HG02588 (cell line): ENCODE measurements around the gene CD68.
A peak's percentile ranks its signal among the peaks of the same experiment; 100 is the strongest.
"Not testable (repeated sequence)": the region's sequence is repeated elsewhere in the genome, so short reads cannot be mapped to it uniquely, and the experiment has no call there.

Experiments
- ATAC-seq: cut with Tn5 transposase; IDR thresholded peaks from one replicate; pipeline ENCODE4 v1.9.1; 2021; ENCODE audit warnings: mild to moderate bottlenecking, moderate library complexity; ENCODE audit not compliant: unreplicated experiment

The CD68 gene

GRCh38 chr17:7612294-7612640, 32.8 kb downstream of the CD68 start:
- ATAC-seq: no peak

GRCh38 chr17:7613769-7614424, 34.5 kb downstream of the CD68 start:
- no peak for ATAC-seq

- ATAC-seq: peak; percentile 82
Observed at GRCh38 chr17:7614425-7615264, 35.2 kb downstream of the CD68 start, which contains the start of gene FXR2. Gene FXR2 (minus strand): TSS chr17:7614897. CDS start chr17:7614532, 365 bp downstream.

GRCh38 chr17:7615265-7615747, 35.9 kb downstream of the CD68 start:
- no peak for ATAC-seq

DNA sequence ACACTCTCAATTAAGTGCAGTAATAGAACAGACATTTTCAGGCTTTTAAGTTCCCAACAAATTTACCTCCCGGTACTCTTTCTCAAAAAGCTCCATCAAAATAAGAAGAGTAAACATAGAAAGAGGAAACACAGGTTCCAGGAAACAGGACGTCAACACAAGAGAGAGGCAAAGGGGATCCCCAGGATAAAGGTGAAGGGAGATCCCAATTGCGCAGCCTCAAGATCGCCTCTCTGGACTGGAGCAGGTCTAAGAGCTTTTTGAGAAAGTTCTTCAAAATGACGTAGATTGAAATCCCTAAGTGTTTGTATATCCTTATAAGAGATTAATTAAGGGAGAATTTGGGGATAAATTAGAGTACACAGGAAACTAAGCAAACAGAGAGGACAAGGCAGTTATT, 39.2 kb downstream of the CD68 start:
- no peak for ATAC-seq

DNA sequence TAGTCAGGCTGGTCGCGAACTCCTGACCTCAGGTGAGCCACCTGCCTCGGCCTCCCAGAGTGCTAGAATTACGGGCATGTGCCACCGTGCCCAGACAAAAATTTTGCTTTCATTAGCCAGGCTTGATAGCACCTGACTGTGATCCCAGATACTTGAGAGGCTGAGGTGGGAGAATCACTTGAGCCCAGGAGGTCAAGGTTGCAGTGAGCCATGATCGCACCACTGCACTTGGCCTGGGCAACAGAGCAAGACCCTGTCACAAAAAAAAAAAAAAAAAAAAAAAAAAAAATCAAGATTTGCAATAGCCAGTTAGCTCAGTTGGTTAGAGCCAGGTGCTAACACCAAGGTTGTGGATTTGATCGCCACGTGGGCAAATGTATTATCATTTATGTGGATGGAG, 41.4 kb downstream of the CD68 start:
- ATAC-seq: no peak

DNA sequence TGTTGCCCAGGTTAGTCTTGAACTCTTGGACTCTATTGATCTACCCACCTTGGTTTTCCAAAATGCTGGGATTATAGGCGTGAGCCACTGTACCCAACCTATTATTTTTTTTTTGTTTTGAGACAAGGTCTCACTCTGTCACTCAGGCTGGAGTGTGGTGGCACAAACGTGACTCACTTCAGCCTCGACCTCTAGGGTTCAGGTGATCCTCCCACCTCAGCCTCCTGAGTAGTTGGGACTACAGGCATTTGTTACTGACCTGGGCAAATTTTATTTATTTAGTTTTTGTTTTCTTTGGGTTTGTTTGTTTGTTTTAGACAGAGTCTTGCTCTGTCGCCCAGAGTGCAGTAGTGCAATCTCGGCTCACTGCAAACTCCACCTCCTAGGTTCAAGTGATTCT, 44.2 kb downstream of the CD68 start:
- ATAC-seq: no peak

- ATAC-seq: not testable (repeated sequence)
Observed at GRCh38 chr17:7625749-7626148, 46.3 kb downstream of the CD68 start.

GRCh38 chr17:7626307-7626706, 46.9 kb downstream of the CD68 start:
- ATAC-seq: no peak

- no peak for ATAC-seq
Observed at GRCh38 chr17:7626956-7627249, 47.5 kb downstream of the CD68 start.

DNA sequence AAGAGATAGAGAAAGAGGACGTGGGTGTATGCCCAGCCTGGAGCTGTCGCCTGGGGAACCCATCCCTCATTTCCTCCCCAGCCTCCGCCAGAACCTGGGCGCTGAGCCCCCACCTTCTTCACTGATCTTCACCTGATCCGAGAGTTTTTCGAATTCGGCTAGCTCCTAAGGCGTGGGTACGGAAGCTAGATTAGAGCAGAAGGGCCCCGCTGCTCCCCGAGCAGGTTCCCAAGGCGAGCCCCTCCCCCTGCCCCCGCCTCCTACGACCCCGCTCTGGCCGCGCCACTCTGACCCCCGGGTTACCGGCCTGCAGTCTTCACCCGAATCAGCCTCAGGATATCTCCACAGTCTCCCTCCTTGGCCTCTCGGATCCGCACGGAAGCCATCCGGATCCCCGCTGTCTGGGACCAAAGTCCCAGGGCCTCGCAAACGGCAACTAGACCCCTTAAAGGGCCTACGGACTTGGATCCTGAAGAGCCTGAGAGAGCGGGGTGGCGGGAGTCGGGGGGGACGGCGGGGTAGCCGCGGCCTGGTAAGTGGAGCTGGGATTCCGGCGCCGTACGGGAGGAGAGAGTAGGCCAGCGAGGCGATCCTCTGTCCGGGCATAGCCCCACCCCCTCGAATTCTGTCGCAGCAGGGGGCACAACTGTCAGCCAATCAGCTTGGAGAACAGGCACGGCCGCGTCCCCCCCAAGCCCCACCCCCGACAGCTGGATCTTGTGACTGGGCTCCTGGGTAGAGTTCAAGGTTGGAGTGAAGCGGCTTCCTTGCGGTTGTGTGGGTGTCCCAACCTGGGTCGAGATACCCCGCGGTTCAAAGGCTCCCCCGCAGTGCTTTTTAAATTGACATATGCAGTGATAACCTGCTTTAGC, 48.0 kb downstream of the CD68 start, which contains the start of gene SAT2:
TSS of gene SAT2 (minus strand) at position 572 of the 872 bp plus-strand sequence. CDS start at position 386, 186 bp downstream.
- ATAC-seq: peak; percentile 89

DNA sequence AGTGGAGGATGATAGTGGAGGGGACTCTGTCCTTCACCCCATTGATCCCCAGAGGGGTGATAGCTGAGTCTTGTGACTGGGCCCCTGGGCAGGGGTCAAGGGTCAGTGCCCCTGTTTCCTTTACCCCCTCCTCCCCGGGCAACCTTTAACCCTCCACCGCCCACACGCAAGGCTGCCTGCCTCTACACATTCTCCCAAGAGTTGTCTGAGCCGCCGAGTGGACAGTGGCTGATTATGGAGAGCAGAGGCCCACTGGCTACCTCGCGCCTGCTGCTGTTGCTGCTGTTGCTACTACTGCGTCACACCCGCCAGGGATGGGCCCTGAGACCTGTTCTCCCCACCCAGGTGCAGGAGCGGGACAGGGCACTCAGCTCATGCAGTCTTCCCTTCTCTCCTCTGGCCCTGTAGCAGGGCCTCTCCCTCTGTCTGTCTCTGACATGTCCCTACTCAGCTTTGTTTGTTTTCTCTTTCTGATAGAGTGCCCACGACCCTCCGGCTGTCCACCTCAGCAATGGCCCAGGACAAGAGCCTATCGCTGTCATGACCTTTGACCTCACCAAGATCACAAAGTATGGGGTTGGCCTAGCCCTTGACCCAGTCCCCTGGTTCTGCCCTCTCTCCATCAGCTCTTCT, 50.6 kb downstream of the CD68 start, which contains the start of gene SHBG:
TSS of gene SHBG (plus strand) at position 197 of the 633 bp plus-strand sequence. CDS start at position 235, 38 bp downstream.
- ATAC-seq: no peak
